ENCODE results near the gene MAP2K5. TPM values are rescaled to one million over a fixed set of nuclear protein-coding genes. Genes with fewer than 3 reads are reported as not detected.

Gene MAP2K5
- total RNA-seq, 1 experiment from 2014 or later: 15.0 TPM

DNA sequence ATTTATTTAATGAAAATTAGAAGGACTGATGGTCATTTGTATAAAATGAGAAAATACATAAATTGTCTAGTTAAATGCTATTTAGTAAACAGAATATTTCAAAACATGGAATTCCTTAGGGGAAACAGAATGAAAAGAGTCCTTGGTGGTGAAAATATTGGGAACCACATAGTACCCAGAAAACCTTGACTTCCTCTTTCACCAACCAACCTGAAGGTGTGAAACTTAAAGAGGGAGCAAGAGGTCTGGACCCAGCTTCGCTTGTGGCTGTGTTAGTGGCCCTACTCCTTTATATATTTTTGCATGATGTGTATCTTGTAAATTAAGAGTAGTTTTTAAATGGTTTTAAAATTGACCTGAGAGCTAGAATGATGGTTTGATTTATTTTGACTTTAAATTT, 64.2 kb downstream of the MAP2K5 start:
- TF ChIP-seq, protein P1, sequence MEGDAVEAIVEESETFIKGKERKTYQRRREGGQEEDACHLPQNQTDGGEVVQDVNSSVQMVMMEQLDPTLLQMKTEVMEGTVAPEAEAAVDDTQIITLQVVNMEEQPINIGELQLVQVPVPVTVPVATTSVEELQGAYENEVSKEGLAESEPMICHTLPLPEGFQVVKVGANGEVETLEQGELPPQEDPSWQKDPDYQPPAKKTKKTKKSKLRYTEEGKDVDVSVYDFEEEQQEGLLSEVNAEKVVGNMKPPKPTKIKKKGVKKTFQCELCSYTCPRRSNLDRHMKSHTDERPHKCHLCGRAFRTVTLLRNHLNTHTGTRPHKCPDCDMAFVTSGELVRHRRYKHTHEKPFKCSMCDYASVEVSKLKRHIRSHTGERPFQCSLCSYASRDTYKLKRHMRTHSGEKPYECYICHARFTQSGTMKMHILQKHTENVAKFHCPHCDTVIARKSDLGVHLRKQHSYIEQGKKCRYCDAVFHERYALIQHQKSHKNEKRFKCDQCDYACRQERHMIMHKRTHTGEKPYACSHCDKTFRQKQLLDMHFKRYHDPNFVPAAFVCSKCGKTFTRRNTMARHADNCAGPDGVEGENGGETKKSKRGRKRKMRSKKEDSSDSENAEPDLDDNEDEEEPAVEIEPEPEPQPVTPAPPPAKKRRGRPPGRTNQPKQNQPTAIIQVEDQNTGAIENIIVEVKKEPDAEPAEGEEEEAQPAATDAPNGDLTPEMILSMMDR (conservative IDR thresholded peaks at IDR 0.05): no peak
- no peaks in the 10 kb centered on the region for H3K9me3 ChIP-seq (ENCODE audit: control insufficient read depth, low read depth, low read length)

More for the DNA sequence above, 64.2 kb downstream of the MAP2K5 start:
- Histone ChIP-seq H3T11ph (ENCODE audit: low read length) (no peak overlapping the region), H4K5ac (ENCODE audit: insufficient read length, low read depth, low read length) (no peak overlapping the region), H3K27me3 (ENCODE audit: insufficient read depth, low read length) (no peaks in the 10 kb centered on the region), H3K4ac (ENCODE audit: low read depth, low read length) (no peak overlapping the region), H2BK20ac (ENCODE audit: low read depth, low read length, poor library complexity, severe bottlenecking) (no peak overlapping the region), H3K9ac (ENCODE audit: extremely low read depth, insufficient read length, low read length) (no peak overlapping the region), H2BK5ac (ENCODE audit: insufficient read length, low read length) (no peak overlapping the region), H3K79me1 (ENCODE audit: insufficient read depth, low read depth, low read length, poor library complexity, severe bottlenecking) (no peaks in the 10 kb centered on the region), H2BK120ac (ENCODE audit: low read depth, low read length, poor library complexity, severe bottlenecking) (no peak overlapping the region), H4K20me1 (ENCODE audit: control insufficient read depth, insufficient read depth, insufficient read length) (no peaks in the 10 kb centered on the region), H2BK15ac (ENCODE audit: low read depth, low read length) (no peak overlapping the region), H3K23me2 (ENCODE audit: insufficient read length, low read depth, low read length, poor library complexity, severe bottlenecking) (no peaks in the 10 kb centered on the region), H4K8ac (replicated peaks; ENCODE audit: insufficient read length, low read depth, low read length) (no peak overlapping the region), H2BK12ac (ENCODE audit: insufficient read length, low read depth, low read length) (no peak overlapping the region), H2AFZ (ENCODE audit: low read length) (no peak overlapping the region), H3K79me2 (ENCODE audit: insufficient read depth, low read length) (no peaks in the 10 kb centered on the region), H4K91ac (ENCODE audit: insufficient read length, low read depth, low read length) (no peak overlapping the region), H3K27ac (ENCODE audit: insufficient read length, low read depth, low read length) (no peak overlapping the region), H3K23ac (ENCODE audit: insufficient read length, low read depth, low read length) (no peak overlapping the region), H3K18ac (ENCODE audit: insufficient read length, low read depth, low read length) (no peak overlapping the region), H3K56ac (ENCODE audit: insufficient read length, low read depth, low read length) (no peak overlapping the region), H3K14ac (ENCODE audit: insufficient read depth, low read length) (no peak overlapping the region), H3K4me1 (ENCODE audit: insufficient read depth, low read length) (peaks cover 2% of the 10 kb centered on the region; the same call in 1 of the 2 replicates), H3K4me2 (ENCODE audit: insufficient read depth, insufficient read length, low read length) (no peak overlapping the region), H2AK5ac (ENCODE audit: insufficient read length, low read length) (no peak overlapping the region)
- no peaks in the 10 kb centered on the region for H3K36me3 Mint-ChIP-seq (ENCODE audit: insufficient read depth in 1 of 3, low read depth in 3 of 3)
- WGBS (ENCODE audit: extremely low coverage, insufficient read length, low lambda C conversion rate): no CpG with 5 or more reads among the region's 1 CpG
- H3K4me3 Mint-ChIP-seq: no peak overlapping the region
- no peak for DNase-seq
- H3K4me1 Mint-ChIP-seq: peaks cover 4 to 8% of the 10 kb centered on the region in 2 experiments; a peak in 2 of 4 replicates
- H3K27me3 Mint-ChIP-seq (ENCODE audit: low read depth): no peaks in the 10 kb centered on the region
- H3K9me3 Mint-ChIP-seq: no peaks in the 10 kb centered on the region
- no peak overlapping the region for H3K27ac Mint-ChIP-seq
